Measurements from ENCODE around the gene HMX1.
A peak's percentile ranks its signal among the peaks of the same experiment; 100 is the strongest.

Gene HMX1

GRCh38 chr4:8908206-8908893, 36.7 kb upstream of the HMX1 start:
- Histone ChIP-seq H3K4me3 (no peak overlapping the region), H3K27ac (no peak overlapping the region)
- peak; percentile 67 for DNase-seq (ENCODE audit: low spot score)
- no peak for TF ChIP-seq CTCF (IDR thresholded peaks at IDR 0.05)

GRCh38 chr4:8907596-8908205, 36.1 kb upstream of the HMX1 start:
- H3K27ac ChIP-seq: no peak overlapping the region
- no peak overlapping the region for H3K4me3 ChIP-seq
- peak; percentile 57 for DNase-seq (ENCODE audit: low spot score)
- no peak for TF ChIP-seq CTCF (IDR thresholded peaks at IDR 0.05)

GRCh38 chr4:8906991-8907595, 35.5 kb upstream of the HMX1 start:
- H3K4me3 ChIP-seq: no peak overlapping the region
- DNase-seq (ENCODE audit: low spot score): peak; percentile 40
- no peak overlapping the region for H3K27ac ChIP-seq
- TF ChIP-seq CTCF (IDR thresholded peaks at IDR 0.05): no peak

GRCh38 chr4:8906668-8906970, 35.0 kb upstream of the HMX1 start:
- no peak overlapping the region for H3K27ac ChIP-seq
- H3K4me3 ChIP-seq: no peak overlapping the region
- TF ChIP-seq CTCF (IDR thresholded peaks at IDR 0.05): no peak
- DNase-seq (ENCODE audit: low spot score): peak; percentile 49

- no peak overlapping the region for H3K27ac ChIP-seq
- no peak for TF ChIP-seq CTCF (IDR thresholded peaks at IDR 0.05)
- peak; percentile 52 for DNase-seq (ENCODE audit: low spot score)
- H3K4me3 ChIP-seq: no peak overlapping the region
Observed at GRCh38 chr4:8905773-8906667, 34.4 kb upstream of the HMX1 start.

- no peak overlapping the region for H3K27ac ChIP-seq
- no peak for TF ChIP-seq CTCF (IDR thresholded peaks at IDR 0.05)
- DNase-seq (ENCODE audit: low spot score): peak; percentile 35
- H3K4me3 ChIP-seq: no peak overlapping the region
Observed at GRCh38 chr4:8905226-8905772, 33.7 kb upstream of the HMX1 start.

Measured in coronary artery (tissue), 2 donors.